ENCODE measurements around the gene RANBP10.

- TF ChIP-seq, protein P1, sequence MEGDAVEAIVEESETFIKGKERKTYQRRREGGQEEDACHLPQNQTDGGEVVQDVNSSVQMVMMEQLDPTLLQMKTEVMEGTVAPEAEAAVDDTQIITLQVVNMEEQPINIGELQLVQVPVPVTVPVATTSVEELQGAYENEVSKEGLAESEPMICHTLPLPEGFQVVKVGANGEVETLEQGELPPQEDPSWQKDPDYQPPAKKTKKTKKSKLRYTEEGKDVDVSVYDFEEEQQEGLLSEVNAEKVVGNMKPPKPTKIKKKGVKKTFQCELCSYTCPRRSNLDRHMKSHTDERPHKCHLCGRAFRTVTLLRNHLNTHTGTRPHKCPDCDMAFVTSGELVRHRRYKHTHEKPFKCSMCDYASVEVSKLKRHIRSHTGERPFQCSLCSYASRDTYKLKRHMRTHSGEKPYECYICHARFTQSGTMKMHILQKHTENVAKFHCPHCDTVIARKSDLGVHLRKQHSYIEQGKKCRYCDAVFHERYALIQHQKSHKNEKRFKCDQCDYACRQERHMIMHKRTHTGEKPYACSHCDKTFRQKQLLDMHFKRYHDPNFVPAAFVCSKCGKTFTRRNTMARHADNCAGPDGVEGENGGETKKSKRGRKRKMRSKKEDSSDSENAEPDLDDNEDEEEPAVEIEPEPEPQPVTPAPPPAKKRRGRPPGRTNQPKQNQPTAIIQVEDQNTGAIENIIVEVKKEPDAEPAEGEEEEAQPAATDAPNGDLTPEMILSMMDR (IDR thresholded peaks at IDR 0.05; ENCODE audit: borderline replicate concordance, extremely low read depth, low read length, poor library complexity, severe bottlenecking), result no peak
- TF ChIP-seq EZH2 (IDR thresholded peaks at IDR 0.05; ENCODE audit: borderline replicate concordance, low read depth, low read length, severe bottlenecking), result no peak
Measured at GRCh38 chr16:67845291-67846062, 39.1 kb upstream of the RANBP10 start.
